HG03571 (cell line): ENCODE measurements around the gene CD48.
"Not testable (repeated sequence)": the region's sequence is repeated elsewhere in the genome, so short reads cannot be mapped to it uniquely, and the experiment has no call there.

Source experiments
- ATAC-seq: cut with Tn5 transposase; IDR thresholded peaks from one replicate; pipeline ENCODE4 v1.9.1; 2021; ENCODE audit not compliant: unreplicated experiment

The CD48 gene

GRCh38 chr1:160656737-160657136, 54.9 kb downstream of the CD48 start:
- ATAC-seq, result no peak

GRCh38 chr1:160653620-160654016, 58.0 kb downstream of the CD48 start:
- no peak for ATAC-seq

GRCh38 chr1:160652924-160653619, 58.5 kb downstream of the CD48 start:
- ATAC-seq, result no peak

- not testable (repeated sequence) for ATAC-seq
These were observed 59.5 kb downstream of the CD48 start for GRCh38 chr1:160652065-160652641.

- no peak for ATAC-seq
These were observed 60.1 kb downstream of the CD48 start for GRCh38 chr1:160651433-160652064.

- no peak for ATAC-seq
These were observed 64.3 kb downstream of the CD48 start for GRCh38 chr1:160647329-160647720.

- ATAC-seq, result peak; percentile 41
These were observed 64.8 kb downstream of the CD48 start, which contains the start of gene SLAMF1 for GRCh38 chr1:160646711-160647328. SLAMF1 (minus strand) TSS chr1:160647044; CDS start chr1:160646945, 99 bp downstream.

GRCh38 chr1:160646180-160646579, 65.4 kb downstream of the CD48 start:
- ATAC-seq, result no peak

GRCh38 chr1:160645386-160646130, 66.1 kb downstream of the CD48 start:
- ATAC-seq, result no peak

- ATAC-seq, result no peak
These were observed 67.2 kb downstream of the CD48 start for GRCh38 chr1:160644399-160644798.

GRCh38 chr1:160643138-160643537, 68.5 kb downstream of the CD48 start:
- ATAC-seq, result no peak

GRCh38 chr1:160642281-160642644, 69.4 kb downstream of the CD48 start:
- ATAC-seq, result no peak

GRCh38 chr1:160641323-160642280, 70.0 kb downstream of the CD48 start:
- no peak for ATAC-seq

- ATAC-seq, result no peak
These were observed 71.1 kb downstream of the CD48 start for GRCh38 chr1:160640359-160641123.

GRCh38 chr1:160639652-160640051, 72.0 kb downstream of the CD48 start:
- ATAC-seq, result no peak

GRCh38 chr1:160638926-160639325, 72.7 kb downstream of the CD48 start:
- ATAC-seq, result no peak

GRCh38 chr1:160638540-160638857, 73.1 kb downstream of the CD48 start:
- no peak for ATAC-seq

- ATAC-seq, result no peak
These were observed 73.6 kb downstream of the CD48 start for GRCh38 chr1:160637821-160638539.

GRCh38 chr1:160637065-160637464, 74.6 kb downstream of the CD48 start:
- no peak for ATAC-seq
